Kidney glomerular epithelial cell (primary cell): ENCODE results near the gene KCNMA1.
A peak's percentile ranks its signal among the peaks of the same experiment; 100 is the strongest.

Experiments used
- DNase-seq: peaks from one replicate; lab custom pipeline; 2025; lab: John Stamatoyannopoulos, UW

The KCNMA1 gene

DNA sequence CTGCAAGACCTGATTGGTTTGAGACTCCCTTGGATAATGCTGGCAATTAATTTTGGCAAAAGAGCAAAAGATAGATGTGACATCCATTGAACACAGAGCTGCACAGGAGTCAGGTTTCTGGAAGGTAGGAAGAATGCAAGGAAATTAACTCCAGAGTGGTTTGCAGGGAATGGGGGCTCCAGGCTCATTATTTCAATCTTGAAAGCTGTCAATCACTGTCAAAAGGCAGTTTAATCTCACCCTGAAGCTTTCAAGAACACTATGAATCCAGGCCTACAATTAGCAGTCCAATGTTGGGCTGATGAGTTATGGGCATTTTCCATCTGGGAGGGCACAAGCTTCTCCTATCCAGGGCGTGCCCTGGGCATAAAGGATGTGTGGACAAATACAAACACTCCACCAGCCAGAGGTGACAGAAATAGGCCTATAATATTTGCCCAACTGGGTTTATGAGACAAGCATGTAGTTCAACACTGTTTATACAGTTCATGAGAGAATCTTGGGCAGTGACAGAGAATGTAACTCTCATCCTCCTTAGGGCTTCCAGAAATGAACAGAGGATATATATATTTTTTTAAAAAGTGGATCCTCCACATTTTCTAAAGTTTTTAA lies 80.5 kb downstream of the KCNMA1 start:
- DNase-seq, result no peak

GRCh38 chr10:77555591-77556212 lies 81.9 kb downstream of the KCNMA1 start:
- DNase-seq, result no peak

DNA sequence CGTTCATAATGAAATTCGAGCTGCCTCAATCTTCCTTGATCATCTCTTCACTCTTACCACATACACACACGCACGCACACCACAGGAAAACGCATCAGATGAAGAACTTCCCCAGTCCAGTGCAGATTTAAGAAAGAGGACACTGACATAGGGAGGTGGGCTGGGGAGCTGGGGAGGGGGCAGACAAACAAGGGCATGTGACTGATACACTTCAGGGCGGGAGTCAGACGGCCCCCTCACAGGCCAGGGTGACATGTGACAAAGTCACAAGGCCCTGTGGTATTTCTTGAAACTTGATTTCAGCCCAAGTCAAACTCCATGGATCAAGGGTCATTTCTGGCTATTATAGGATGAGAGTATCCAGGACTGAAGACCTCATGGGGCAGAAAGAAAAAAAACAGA lies 82.6 kb downstream of the KCNMA1 start:
- DNase-seq, result no peak

DNA sequence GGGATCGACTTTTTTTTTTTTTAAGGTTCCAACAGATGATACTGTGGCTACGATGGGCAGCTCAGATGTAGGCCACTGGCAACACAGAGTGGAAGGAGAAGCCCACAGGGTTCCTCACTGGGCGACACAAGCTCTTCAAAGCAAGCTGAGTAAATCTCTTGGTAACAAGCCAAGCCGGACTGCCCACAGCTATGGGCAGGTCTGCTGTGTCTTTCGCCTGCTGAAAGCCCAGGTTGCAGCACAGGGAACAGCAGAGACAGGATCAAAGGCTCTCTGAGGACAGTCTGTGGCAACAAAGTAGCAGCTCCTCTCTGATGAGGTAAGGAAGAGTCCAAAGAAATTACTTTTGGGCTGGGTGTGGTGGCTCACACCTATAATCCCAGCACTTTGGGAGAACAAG lies 83.6 kb downstream of the KCNMA1 start:
- no peak for DNase-seq

DNA sequence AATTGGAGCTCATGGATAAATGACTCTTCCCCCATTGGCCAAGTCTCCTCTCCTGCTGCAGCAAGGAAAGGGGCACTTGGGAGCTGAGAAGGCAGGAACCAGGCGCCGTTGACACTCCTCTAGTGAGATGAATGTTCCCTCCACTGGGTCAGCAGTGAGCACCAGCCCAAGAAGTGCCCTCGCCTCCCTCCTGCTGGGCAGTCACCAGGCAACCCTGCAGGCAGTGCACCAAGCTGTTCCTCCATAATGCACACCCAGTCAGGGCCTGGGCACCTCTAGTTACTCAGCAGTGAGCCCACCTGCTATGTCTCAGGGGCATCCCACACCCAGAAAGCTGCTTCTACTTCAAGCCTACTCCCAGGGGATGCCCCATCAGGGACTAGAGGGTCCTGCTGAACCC lies 84.3 kb downstream of the KCNMA1 start:
- no peak for DNase-seq

GRCh38 chr10:77552252-77552651 lies 85.4 kb downstream of the KCNMA1 start:
- no peak for DNase-seq

DNA sequence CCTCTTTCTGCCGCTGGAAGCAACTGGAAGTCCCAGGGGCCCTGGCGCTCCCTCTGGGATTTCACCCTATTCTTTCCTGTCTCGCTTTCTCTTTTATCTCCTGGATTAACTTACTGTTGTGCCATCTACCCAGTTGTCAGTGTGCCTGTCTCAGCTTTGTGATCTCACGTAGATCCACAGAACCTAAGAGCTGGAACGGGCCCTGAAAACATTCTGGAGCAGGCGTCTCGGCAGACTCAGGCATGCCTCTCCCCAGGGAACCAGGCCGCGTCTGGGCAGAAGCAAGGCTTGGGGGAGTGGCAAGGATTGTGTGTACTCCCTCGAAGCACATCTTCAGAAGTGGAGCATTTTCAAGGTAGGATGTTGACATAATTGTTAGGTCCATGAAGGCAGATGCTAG lies 87.2 kb downstream of the KCNMA1 start:
- no peak for DNase-seq

DNA sequence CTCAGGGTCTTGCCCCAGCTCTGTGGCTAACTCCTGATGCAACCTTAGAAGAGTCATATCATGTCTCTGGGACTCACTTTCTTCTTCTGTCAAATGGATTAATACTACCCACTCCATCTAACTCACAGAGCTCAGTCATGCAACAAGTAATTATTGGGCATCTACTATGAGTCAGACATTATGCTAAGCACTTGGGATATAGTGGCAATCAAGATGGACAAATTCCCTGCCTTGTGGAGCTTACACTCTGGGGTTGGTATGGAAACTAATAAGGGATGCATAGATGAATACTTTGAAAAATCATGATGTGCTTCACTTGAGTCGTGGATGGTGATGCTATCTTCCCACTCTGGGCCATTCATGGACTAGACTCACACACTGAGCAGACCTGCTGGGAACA lies 88.9 kb downstream of the KCNMA1 start:
- DNase-seq, result no peak

- no peak for DNase-seq
Measured at GRCh38 chr10:77548157-77548556, 89.5 kb downstream of the KCNMA1 start.

- DNase-seq, result no peak
Measured at GRCh38 chr10:77547307-77548050, 90.1 kb downstream of the KCNMA1 start.

DNA sequence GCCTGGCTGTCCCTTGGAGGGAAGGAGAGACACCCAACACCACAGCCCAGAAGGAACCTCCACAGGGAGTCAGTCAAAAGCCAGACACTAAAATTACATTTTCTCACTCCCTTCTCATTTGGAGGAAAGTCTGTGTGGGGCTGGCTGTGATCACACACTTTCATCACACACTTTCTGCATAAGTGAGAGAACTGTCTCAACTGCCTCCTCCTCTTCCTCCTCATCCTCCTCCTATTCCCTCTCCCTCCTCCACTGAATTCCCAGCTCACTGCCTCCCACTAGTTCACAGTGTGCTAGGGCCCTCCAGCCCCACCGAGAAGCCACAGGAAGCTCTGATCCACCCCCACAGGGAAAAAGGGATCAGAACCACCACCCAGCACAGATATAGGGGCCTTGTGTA lies 91.6 kb downstream of the KCNMA1 start:
- DNase-seq, result no peak

GRCh38 chr10:77545585-77545984 lies 92.0 kb downstream of the KCNMA1 start:
- no peak for DNase-seq

- DNase-seq, result no peak
Measured at GRCh38 chr10:77544617-77545016, 93.0 kb downstream of the KCNMA1 start.

- DNase-seq, result no peak
Measured at GRCh38 chr10:77542710-77543259, 94.8 kb downstream of the KCNMA1 start.

DNA sequence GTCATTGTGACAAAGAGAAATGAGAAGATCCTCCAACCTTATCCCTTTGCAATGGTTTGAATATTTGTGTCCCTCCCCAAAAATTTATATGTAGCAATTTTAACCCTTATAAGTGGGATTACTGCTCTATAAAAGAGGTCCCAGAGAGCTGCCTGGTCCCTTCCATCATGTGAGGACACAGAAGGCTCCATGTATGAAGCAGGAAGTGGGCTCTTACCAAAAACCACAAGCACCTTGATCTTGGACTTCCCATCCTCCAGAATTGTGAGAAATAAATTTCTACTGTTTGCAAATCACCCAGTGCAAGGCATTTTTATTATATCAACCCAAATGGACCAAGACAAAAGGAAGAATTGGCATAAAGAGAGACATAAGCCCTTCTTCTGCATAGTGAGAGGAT lies 95.7 kb downstream of the KCNMA1 start:
- DNase-seq, result no peak

DNA sequence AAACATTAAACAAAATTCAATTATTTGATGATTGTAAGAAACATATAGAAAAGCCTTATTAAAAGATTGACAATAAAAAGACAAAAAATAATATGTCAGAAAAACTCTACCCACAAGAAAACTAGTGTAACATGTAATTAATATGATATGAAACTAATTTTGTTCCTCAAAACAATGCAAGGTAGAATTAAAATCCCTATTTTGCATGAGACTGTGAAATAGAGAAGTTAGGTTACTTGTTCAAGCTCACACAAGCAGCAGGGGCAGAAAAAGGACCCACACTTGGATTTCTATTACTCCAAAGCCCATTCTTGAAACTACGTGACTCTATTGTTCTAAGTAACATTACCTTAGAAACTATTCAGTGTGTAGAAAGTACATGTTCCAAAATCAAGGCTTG lies 96.4 kb downstream of the KCNMA1 start:
- no peak for DNase-seq

DNA sequence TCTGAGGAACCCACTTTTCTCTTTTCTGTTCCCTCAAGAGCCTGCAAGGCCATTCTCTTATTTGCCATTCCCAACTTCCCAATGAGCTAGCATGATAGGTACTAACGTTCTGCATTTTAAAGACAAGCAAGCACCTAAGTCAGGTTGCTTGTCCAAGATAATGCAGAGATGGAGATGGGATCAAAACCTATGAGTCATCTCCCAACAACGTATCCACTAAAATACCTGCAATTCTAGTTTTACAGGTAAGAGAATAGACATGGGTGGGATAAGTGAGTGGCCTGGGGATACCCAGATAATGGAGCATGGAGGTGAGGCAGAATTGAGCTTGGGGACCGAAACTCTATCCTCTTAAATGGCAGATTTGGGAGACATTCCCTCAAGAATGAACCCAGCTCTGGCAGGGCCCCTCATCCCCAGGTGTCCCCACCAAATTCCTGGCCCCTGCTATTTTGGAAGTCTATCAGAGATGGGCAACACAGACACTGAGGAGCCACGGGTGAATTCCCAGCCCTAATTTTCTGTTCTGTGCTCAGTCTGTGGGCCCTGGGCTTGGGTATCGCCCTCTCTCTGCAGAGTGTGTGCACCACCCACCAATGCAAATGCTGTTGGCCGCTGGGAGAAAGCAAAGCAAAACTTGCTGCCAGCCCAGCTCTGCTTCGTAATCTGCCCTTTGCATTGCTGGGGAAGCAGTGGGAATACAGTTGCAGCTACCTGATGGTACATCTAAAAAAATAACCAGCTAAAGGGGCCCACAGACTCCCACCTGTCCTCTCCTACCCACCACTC lies 98.3 kb downstream of the KCNMA1 start:
- DNase-seq, result no peak

- no peak for DNase-seq
Measured at GRCh38 chr10:77537720-77538373, 99.8 kb downstream of the KCNMA1 start.

- DNase-seq, result no peak
Measured at GRCh38 chr10:77537071-77537470, 100.5 kb downstream of the KCNMA1 start.

DNA sequence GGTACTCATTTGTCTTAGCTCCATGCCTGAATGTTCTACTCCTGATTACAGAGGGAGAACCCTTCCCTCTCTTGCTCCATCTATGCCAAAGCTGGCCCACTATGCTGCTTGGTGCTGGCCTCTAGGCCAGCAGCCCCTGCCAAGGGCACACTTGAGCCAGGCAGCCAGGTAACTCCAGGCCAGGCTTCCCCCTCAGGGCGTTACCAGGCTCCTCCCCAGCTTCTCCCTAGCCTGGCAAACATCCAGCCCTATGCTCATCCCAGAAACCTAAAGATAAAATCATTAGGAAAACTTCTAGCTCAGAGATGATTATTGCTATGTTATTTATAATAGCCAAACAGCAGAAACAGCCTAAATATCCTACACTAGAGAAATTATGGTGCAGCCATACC lies 103.7 kb downstream of the KCNMA1 start:
- DNase-seq, result peak; percentile 17

DNA sequence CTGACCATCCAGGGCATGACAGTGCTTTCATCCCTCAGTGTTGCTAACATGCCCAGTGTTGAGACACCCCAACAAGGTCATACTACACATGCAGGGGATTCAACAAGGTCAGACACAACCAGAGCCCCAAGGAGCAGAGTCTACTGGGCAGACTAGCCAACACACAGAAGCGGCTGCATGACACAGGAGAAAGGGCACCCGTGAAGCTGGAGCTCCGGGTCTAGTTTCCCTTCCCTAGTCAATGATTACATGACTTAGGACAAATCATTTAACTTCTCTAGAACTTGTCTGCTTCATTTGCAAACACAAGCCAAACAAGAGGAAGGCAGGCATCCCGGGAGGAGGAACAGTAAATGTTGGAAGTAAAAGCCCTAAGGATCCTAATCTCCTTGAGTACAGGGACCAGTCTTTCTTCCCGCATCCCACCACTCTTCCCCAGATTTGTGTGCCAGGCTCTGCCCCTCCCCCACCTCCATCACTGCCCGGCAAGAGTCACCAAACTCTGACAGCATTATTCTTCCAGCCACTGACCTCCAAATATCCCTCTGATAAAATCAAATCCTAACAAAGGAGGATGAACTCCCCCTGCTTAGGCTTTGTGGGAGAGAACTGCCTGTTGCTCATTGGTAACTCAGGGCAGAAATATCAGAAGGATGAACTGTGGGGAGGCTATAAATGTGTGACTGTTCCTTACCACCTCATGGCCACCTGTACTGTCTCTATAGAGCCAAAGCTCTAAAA lies 104.3 kb downstream of the KCNMA1 start:
- DNase-seq, result peak; percentile 29
